ENCODE results near the gene USP49. TPM values are rescaled to one million over a fixed set of nuclear protein-coding genes. Genes with fewer than 3 reads are reported as not detected.

USP49 gene
- total RNA-seq, 5 donors from 2014 or later (not counting 1 experiment from before 2014, with no cell fraction given): 2.5 to 5.2 (median 3.3) TPM

DNA sequence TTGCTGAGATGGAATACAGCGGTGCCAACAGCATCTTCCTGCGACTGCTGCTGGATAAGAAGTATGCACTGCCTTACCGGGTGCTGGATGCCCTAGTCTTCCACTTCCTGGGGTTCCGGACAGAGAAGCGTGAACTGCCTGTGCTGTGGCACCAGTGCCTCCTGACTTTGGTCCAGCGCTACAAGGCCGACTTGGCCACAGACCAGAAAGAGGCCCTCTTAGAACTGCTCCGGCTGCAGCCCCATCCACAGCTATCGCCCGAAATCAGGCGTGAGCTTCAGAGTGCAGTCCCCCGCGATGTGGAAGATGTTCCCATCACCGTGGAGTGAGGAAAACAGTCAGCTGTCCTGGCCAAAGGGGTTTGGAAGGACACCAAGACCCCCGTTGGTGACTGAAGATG lies 37.2 kb upstream of the USP49 start:
- H3K4me3 ChIP-seq (ENCODE audit: control insufficient read depth in 1 of 2, extremely low read depth in 1 of 2, low read length in 1 of 2): no peak overlapping the region
- H3K27me3 ChIP-seq (replicated peaks in 1 of 2; ENCODE audit: control insufficient read depth in 2 of 2, extremely low read depth in 1 of 2, insufficient read depth in 2 of 2, low read length in 1 of 2): no peaks in the 10 kb centered on the region
- H3K27ac ChIP-seq (ENCODE audit: low read length): no peak overlapping the region
- Mint-ChIP-seq H3K27ac (peak overlapping the region in 1 of 2 donors; percentile 30), H3K4me3 (no peak overlapping the region), H3K9me3 (no peaks in the 10 kb centered on the region), H3K36me3 (peaks cover 47% of the 10 kb centered on the region), H3K27me3 (no peaks in the 10 kb centered on the region), H3K4me1 (peaks cover 39 to 53% (median 52%) of the 10 kb centered on the region in 3 donors)
- no peak for DNase-seq
- peaks cover 25 to 42% of the 10 kb centered on the region in 2 experiments for H3K4me1 ChIP-seq (ENCODE audit: control insufficient read depth in 1 of 2, extremely low read depth in 1 of 2, insufficient read depth in 2 of 2, low read length in 2 of 2)
- no peak for ATAC-seq (replicated peaks in 1 of 4)
- ChIA-PET POLR2A (interaction anchor here in 1 of 2 donors (1.2 kb wide), 1 partner anchor 11 kb away, joined by 3 read pairs; no protein-coding TSS in a partner anchor), CTCF (interaction anchor here (0.6 to 1.2 kb wide), 2 partner anchors 11 to 69 kb away, joined by 5 to 8 read pairs; partner anchors contain the start of genes BYSL (in 1 of the 2) and MED20 (in 1 of the 2))
- H3K9me3 ChIP-seq: no peaks in the 10 kb centered on the region
- peaks cover 8 to 89% of the 10 kb centered on the region in 2 donors for H3K36me3 ChIP-seq (ENCODE audit: control insufficient read depth in 2 of 2, extremely low read depth in 1 of 2, insufficient read depth in 1 of 2, low read length in 1 of 2)
- 96% methylated on average over 15 of the region's 15 CpGs for WGBS (ENCODE audit: insufficient coverage)

DNA sequence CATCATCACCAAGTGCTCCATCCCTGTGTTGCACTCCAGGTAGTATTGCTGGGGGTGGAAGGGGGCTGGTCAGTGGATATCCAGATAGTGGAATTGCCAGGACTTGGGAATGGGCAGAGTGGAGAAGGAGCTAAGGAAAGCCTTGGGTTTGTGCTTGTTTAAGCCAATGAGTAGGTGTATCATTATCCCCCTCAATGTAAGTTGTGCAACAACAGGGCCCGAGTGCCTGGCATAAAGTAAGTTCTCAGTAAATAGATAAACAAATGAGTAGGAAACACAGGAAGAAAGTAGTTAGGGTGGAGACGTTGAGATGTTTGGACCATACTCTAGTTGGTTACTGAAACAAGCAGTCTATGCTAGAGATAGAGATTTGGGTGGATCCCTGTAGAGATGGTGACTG lies 36.6 kb upstream of the USP49 start:
- ChIA-PET POLR2A (no interaction called here), CTCF (interaction anchor here (0.6 to 1.2 kb wide), 2 partner anchors 10 to 70 kb away, joined by 5 to 8 read pairs; partner anchors contain the start of genes BYSL (in 1 of the 2) and MED20 (in 1 of the 2))
- Histone ChIP-seq H3K36me3 (ENCODE audit: control insufficient read depth in 2 of 2, extremely low read depth in 1 of 2, insufficient read depth in 1 of 2, low read length in 1 of 2) (peaks cover 8 to 84% of the 10 kb centered on the region in 2 donors), H3K4me3 (ENCODE audit: control insufficient read depth in 1 of 2, extremely low read depth in 1 of 2, low read length in 1 of 2) (no peak overlapping the region), H3K4me1 (ENCODE audit: control insufficient read depth in 1 of 2, extremely low read depth in 1 of 2, insufficient read depth in 2 of 2, low read length in 2 of 2) (peaks cover 19 to 38% of the 10 kb centered on the region in 2 experiments), H3K9me3 (no peaks in the 10 kb centered on the region), H3K27ac (ENCODE audit: low read length) (no peak overlapping the region), H3K27me3 (replicated peaks in 1 of 2; ENCODE audit: control insufficient read depth in 2 of 2, extremely low read depth in 1 of 2, insufficient read depth in 2 of 2, low read length in 1 of 2) (no peaks in the 10 kb centered on the region)
- Mint-ChIP-seq H3K27ac (peak overlapping the region; percentile 11 to 30), H3K36me3 (peaks cover 47% of the 10 kb centered on the region), H3K4me1 (peaks cover 33 to 49% (median 47%) of the 10 kb centered on the region in 3 donors), H3K9me3 (no peaks in the 10 kb centered on the region), H3K27me3 (no peaks in the 10 kb centered on the region), H3K4me3 (no peak overlapping the region)
- DNase-seq: no peak
- 52% methylated on average over 2 of the region's 2 CpGs for WGBS (ENCODE audit: insufficient coverage)
- no peak for ATAC-seq (replicated peaks in 1 of 4)

DNA sequence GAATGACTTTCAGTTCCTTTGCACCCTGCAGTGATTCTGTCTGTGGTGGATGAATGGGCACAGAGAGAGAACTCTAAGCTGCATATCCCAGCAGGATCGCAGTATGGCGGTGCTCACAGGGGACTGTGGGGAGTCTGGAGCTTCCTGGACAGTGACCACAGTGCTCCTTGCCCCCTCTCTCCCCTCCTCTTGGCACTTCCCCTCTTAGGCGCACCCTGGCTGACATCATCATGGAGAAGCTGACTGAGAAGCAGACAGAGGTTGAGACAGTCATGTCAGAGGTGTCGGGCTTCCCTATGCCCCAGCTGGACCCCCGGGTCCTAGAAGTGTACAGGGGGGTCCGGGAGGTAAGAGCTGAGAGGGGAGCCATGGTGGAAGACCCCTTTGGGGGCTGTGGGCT lies 34.7 kb upstream of the USP49 start:
- Histone ChIP-seq H3K36me3 (ENCODE audit: control insufficient read depth in 2 of 2, extremely low read depth in 1 of 2, insufficient read depth in 1 of 2, low read length in 1 of 2) (peaks cover 6 to 66% of the 10 kb centered on the region in 2 donors), H3K4me3 (ENCODE audit: control insufficient read depth in 1 of 2, extremely low read depth in 1 of 2, low read length in 1 of 2) (no peak overlapping the region), H3K4me1 (ENCODE audit: control insufficient read depth in 1 of 2, extremely low read depth in 1 of 2, insufficient read depth in 2 of 2, low read length in 2 of 2) (peaks cover under 1 to 30% of the 10 kb centered on the region in 2 experiments), H3K9me3 (no peaks in the 10 kb centered on the region), H3K27ac (ENCODE audit: low read length) (no peak overlapping the region), H3K27me3 (replicated peaks in 1 of 2; ENCODE audit: control insufficient read depth in 2 of 2, extremely low read depth in 1 of 2, insufficient read depth in 2 of 2, low read length in 1 of 2) (no peaks in the 10 kb centered on the region)
- Mint-ChIP-seq H3K27ac (no peak overlapping the region), H3K4me1 (peaks cover 23 to 36% (median 35%) of the 10 kb centered on the region in 3 donors), H3K36me3 (peaks cover 41% of the 10 kb centered on the region), H3K9me3 (no peaks in the 10 kb centered on the region), H3K4me3 (no peak overlapping the region), H3K27me3 (no peaks in the 10 kb centered on the region)
- CTCF ChIA-PET: interaction anchor here in 1 of 2 donors (0.5 kb wide), 1 partner anchor 9 kb away, joined by 5 read pairs; no protein-coding TSS in a partner anchor
- WGBS (ENCODE audit: insufficient coverage): 92% methylated on average over 5 of the region's 6 CpGs
- ATAC-seq (replicated peaks in 1 of 4) (no peak), DNase-seq (no peak)
- POLR2A ChIA-PET: no interaction called here

DNA sequence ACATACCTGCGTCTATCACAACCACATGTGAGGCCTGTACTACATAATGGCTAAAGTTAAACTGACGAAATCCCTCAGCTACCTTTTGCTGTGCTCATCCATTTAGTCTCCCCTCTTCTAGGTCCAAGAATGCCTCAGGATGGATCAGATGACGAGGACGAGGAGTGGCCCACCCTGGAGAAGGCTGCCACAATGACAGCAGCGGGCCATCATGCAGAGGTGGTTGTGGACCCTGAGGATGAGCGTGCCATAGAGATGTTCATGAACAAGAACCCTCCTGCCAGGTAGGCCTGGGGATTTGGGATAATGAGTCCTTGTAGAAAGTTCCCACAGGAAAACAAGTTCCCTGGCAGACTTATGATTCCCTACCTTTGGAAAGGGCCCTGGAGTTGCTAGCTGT lies 32.1 kb upstream of the USP49 start:
- Mint-ChIP-seq H3K36me3 (peaks cover 27% of the 10 kb centered on the region), H3K9me3 (no peaks in the 10 kb centered on the region), H3K4me1 (peaks cover 35 to 48% (median 46%) of the 10 kb centered on the region in 3 donors), H3K4me3 (no peak overlapping the region), H3K27me3 (no peaks in the 10 kb centered on the region), H3K27ac (peak overlapping the region in 1 of 2 donors; percentile 50)
- H3K27ac ChIP-seq (ENCODE audit: low read length): no peak overlapping the region
- no peak for ATAC-seq (replicated peaks in 1 of 4)
- peaks cover 8 to 39% of the 10 kb centered on the region in 2 experiments for H3K4me1 ChIP-seq (ENCODE audit: control insufficient read depth in 1 of 2, extremely low read depth in 1 of 2, insufficient read depth in 2 of 2, low read length in 2 of 2)
- WGBS (ENCODE audit: insufficient coverage): 93% methylated on average over 5 of the region's 6 CpGs
- POLR2A ChIA-PET: interaction anchor here (0.5 to 1.0 kb wide), 3 partner anchors 9 to 90 kb away, joined by 3 to 12 read pairs (median 3); no protein-coding TSS in a partner anchor
- peaks cover 1 to 50% of the 10 kb centered on the region in 2 donors for H3K36me3 ChIP-seq (ENCODE audit: control insufficient read depth in 2 of 2, extremely low read depth in 1 of 2, insufficient read depth in 1 of 2, low read length in 1 of 2)
- no peak for DNase-seq
- H3K27me3 ChIP-seq (replicated peaks in 1 of 2; ENCODE audit: control insufficient read depth in 2 of 2, extremely low read depth in 1 of 2, insufficient read depth in 2 of 2, low read length in 1 of 2): no peaks in the 10 kb centered on the region
- CTCF ChIA-PET: no interaction called here
- no peaks in the 10 kb centered on the region for H3K9me3 ChIP-seq
- H3K4me3 ChIP-seq (ENCODE audit: control insufficient read depth in 1 of 2, extremely low read depth in 1 of 2, low read length in 1 of 2): no peak overlapping the region

DNA sequence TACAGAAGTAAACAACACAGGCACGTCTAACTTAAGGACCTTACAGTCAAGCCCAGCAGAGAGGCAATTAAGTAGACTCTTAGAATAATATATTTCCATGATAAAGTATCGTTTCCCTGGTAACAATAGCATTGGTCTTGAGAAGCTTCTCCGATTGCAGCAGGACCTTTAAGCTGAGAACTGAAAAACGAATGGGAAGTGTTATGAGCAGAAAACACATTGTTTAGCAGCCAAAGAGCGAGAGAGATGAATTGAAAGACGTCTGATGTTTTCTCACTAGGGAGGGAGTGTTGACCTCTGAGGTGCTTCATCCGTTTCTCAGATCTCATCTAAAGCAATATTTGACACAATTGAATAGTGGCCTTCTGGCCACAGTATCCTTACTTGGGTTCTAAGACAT lies 27.0 kb upstream of the USP49 start:
- H3K4me1 Mint-ChIP-seq: peaks cover 54 to 61% (median 60%) of the 10 kb centered on the region in 3 donors
- ChIA-PET CTCF (interaction anchor here (0.6 to 3.3 kb wide), 10 partner anchors 10 to 1517 kb away, joined by 3 to 46 read pairs (median 6); partner anchors contain the start of gene TOMM6 (in 1 of the 2)), POLR2A (no interaction called here)

DNA sequence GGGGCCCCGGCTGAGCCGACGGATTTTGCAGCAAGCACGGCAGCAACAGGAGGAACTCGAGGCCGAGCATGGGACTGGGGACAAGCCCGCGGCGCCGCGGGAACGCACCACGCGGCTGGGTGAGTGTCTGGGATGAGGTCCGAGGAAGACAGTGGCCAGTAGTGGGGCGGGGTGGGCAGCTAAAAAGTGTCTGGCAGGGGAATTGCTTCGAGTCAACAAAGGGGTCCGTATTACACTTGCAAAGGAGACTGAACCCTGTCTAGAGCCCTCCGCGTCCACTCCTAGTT lies 26.5 kb upstream of the USP49 start:
- peaks cover 9% of the 10 kb centered on the region for H3K36me3 Mint-ChIP-seq
- H3K4me1 Mint-ChIP-seq: peaks cover 55 to 61% (median 58%) of the 10 kb centered on the region in 3 donors
- DNase-seq (no peak), ATAC-seq (replicated peaks in 1 of 4) (peak in 3 of 4 experiments; percentile 19 to 31 (median 25))
- peaks cover 0 to 2% of the 10 kb centered on the region in 2 donors for H3K27me3 Mint-ChIP-seq
- no peaks in the 10 kb centered on the region for H3K9me3 Mint-ChIP-seq
- peaks cover 0 to 7% of the 10 kb centered on the region in 2 donors for H3K36me3 ChIP-seq (ENCODE audit: control insufficient read depth in 2 of 2, extremely low read depth in 1 of 2, insufficient read depth in 1 of 2, low read length in 1 of 2)
- CTCF ChIA-PET: interaction anchor here (0.6 to 3.3 kb wide), 30 partner anchors 11 to 1517 kb away, joined by 3 to 46 read pairs (median 6); partner anchors contain the start of genes TOMM6 (in 2 of the 2), CCND3 (in 1 of the 2), MRPS10 (in 1 of the 2) and TAF8 (in 1 of the 2)
- POLR2A ChIA-PET: interaction anchor here in 1 of 2 donors (0.9 to 1.0 kb wide), 3 partner anchors 14 to 134 kb away, joined by 3 to 11 read pairs (median 6); partner anchors contain the start of genes TAF8 and TOMM6
- peak overlapping the region; percentile 98 to 99 for H3K27ac Mint-ChIP-seq
- H3K4me3 Mint-ChIP-seq: peak overlapping the region; percentile 89 to 99 (median 99)
- H3K4me3 ChIP-seq (ENCODE audit: control insufficient read depth in 1 of 2, extremely low read depth in 1 of 2, low read length in 1 of 2): peak overlapping the region; percentile 93 to 99
- H3K27ac ChIP-seq (ENCODE audit: low read length): peak overlapping the region; percentile 91
- no peaks in the 10 kb centered on the region for H3K9me3 ChIP-seq
- H3K4me1 ChIP-seq (ENCODE audit: control insufficient read depth in 1 of 2, extremely low read depth in 1 of 2, insufficient read depth in 2 of 2, low read length in 2 of 2): peaks cover 20 to 51% of the 10 kb centered on the region in 2 experiments
- 0% methylated on average over 16 of the region's 20 CpGs for WGBS (ENCODE audit: insufficient coverage)
- no peaks in the 10 kb centered on the region for H3K27me3 ChIP-seq (replicated peaks in 1 of 2; ENCODE audit: control insufficient read depth in 2 of 2, extremely low read depth in 1 of 2, insufficient read depth in 2 of 2, low read length in 1 of 2)

More for the DNA sequence above, 27.0 kb upstream of the USP49 start:
- Histone ChIP-seq H3K27me3 (replicated peaks in 1 of 2; ENCODE audit: control insufficient read depth in 2 of 2, extremely low read depth in 1 of 2, insufficient read depth in 2 of 2, low read length in 1 of 2) (no peaks in the 10 kb centered on the region), H3K4me1 (ENCODE audit: control insufficient read depth in 1 of 2, extremely low read depth in 1 of 2, insufficient read depth in 2 of 2, low read length in 2 of 2) (peaks cover 20 to 51% of the 10 kb centered on the region in 2 experiments), H3K9me3 (no peaks in the 10 kb centered on the region), H3K27ac (ENCODE audit: low read length) (peak overlapping the region; percentile 91), H3K4me3 (ENCODE audit: control insufficient read depth in 1 of 2, extremely low read depth in 1 of 2, low read length in 1 of 2) (peak overlapping the region; percentile 93 to 99), H3K36me3 (ENCODE audit: control insufficient read depth in 2 of 2, extremely low read depth in 1 of 2, insufficient read depth in 1 of 2, low read length in 1 of 2) (peaks cover 0 to 4% of the 10 kb centered on the region in 2 donors)
- WGBS (ENCODE audit: insufficient coverage): no CpG with 5 or more reads among the region's 7 CpGs
- no peaks in the 10 kb centered on the region for H3K9me3 Mint-ChIP-seq
- peak overlapping the region; percentile 98 to 99 for H3K27ac Mint-ChIP-seq
- peaks cover 7% of the 10 kb centered on the region for H3K36me3 Mint-ChIP-seq
- DNase-seq: no peak
- peak overlapping the region; percentile 89 to 99 (median 99) for H3K4me3 Mint-ChIP-seq
- peaks cover 0 to 2% of the 10 kb centered on the region in 2 donors for H3K27me3 Mint-ChIP-seq
- no peak for ATAC-seq (replicated peaks in 1 of 4)

Data from T-cell (primary cell).